VCaP (cell line): ENCODE measurements around the gene PRSS8.
"Not testable (repeated sequence)": the region's sequence is repeated elsewhere in the genome, so short reads cannot be mapped to it uniquely, and the experiment has no call there.

ENCODE experiments used
- H3K27ac ChIP-seq: fragments of 450-650 bp; 2 replicates; pipeline ENCODE4 v1.5.1; 2017
- TF ChIP-seq, protein P1 (sequence below): fragments of 450-650 bp; conservative IDR thresholded peaks from 2 replicates; pipeline ENCODE4 v1.5.1; 2017; ENCODE audit warnings: mild to moderate bottlenecking, moderate library complexity

The PRSS8 gene

DNA sequence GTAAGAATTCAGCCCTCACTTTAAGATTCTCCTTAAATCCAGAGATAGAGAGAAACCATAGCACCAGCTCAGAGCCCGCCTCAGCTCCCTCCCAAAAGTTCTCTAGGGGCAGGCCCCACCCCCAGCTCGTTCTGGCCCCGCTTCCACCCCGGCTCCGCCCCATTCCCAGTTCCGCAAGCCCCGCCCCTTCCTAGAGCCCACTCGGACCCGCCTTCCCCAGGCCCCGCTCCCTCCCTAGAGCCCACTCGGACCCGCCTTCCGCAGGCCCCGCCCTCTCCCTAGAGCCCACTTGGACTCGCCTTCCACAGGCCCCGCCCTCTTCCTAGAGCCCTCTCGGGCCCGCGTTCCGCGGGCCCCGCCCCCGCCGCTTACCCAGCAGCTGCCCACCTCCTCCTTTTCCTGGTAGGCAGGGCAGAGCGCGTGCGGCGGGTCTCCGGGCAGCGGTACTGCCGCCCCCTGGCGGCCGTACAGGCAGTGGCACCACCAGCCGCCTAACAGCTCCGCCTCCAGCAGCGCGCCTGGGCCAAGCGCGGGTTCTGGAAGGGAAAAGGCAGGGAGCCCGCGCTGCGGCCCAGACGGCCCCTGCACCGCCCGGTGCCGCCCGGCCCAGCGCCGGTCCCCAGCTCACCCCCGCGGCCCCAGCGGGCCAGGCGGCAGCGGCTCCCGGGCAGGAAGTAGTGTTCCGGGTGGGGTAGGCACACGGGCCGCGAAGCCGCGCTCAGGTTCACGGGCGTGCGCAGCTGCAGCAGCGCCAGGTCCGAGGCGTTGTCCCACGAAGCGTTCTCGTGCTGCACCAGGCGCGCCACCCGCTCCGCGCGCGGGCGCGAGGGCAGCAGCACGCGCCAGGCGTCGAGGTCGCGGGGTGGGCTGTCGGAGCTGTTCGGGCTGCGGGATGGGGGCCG lies 6.8 kb upstream of the PRSS8 start:
- peak overlapping the region; percentile 73 for H3K27ac ChIP-seq

DNA sequence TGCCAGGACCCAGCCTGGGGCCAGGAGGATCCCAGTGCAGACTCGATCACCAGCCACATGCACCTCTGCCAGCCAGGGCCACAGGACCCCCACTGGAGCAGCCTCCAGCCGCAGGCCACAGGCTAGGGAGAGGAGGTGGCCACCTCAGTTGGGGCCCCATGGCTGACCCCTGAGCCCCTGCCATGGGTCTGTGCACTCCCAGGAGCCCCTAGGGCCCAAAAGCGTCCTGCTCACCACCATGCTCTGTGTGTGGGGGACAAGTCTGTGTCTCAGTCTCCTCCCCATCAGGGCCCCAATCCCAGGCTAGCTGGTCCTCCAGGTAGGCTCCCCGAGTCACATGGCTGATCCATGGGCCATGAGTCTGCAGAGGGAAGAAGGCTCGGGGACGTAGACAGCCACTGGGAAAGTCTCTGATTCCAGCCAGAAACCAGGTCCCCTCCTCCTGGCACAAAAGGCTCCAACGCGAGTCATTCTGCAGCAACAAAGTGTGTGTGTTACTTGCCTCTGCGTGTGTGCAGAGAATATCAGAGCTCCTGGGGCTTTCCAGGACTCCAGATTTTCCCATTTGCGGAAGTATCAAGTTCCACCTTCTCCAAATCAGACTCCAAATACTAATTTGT lies 6.1 kb upstream of the PRSS8 start:
- TF ChIP-seq, protein P1, sequence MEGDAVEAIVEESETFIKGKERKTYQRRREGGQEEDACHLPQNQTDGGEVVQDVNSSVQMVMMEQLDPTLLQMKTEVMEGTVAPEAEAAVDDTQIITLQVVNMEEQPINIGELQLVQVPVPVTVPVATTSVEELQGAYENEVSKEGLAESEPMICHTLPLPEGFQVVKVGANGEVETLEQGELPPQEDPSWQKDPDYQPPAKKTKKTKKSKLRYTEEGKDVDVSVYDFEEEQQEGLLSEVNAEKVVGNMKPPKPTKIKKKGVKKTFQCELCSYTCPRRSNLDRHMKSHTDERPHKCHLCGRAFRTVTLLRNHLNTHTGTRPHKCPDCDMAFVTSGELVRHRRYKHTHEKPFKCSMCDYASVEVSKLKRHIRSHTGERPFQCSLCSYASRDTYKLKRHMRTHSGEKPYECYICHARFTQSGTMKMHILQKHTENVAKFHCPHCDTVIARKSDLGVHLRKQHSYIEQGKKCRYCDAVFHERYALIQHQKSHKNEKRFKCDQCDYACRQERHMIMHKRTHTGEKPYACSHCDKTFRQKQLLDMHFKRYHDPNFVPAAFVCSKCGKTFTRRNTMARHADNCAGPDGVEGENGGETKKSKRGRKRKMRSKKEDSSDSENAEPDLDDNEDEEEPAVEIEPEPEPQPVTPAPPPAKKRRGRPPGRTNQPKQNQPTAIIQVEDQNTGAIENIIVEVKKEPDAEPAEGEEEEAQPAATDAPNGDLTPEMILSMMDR, result no peak
- peak overlapping the region; percentile 55 for H3K27ac ChIP-seq

More for the DNA sequence above, 6.8 kb upstream of the PRSS8 start:
- TF ChIP-seq, protein P1, result peak; percentile 92

DNA sequence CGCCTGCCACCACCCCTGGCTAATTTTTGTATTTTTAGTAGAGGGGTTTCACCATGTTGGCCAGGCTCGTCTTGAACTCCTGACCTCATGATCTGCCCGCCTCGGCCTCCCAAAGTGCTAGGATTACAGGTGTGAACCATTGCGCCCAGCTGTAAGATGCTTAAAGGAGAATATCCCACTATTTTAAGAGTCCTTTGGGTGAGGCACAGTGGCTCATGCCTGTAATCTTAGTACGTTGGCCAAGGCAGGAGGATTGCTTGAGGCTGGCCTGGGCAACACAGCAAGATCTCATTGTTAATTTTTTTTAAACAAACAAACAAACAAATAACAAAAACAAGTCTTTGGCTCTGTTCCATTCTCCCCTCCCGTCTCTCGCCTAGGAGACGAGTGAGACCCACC lies 5.5 kb upstream of the PRSS8 start:
- H3K27ac ChIP-seq, result peak overlapping the region; percentile 55

DNA sequence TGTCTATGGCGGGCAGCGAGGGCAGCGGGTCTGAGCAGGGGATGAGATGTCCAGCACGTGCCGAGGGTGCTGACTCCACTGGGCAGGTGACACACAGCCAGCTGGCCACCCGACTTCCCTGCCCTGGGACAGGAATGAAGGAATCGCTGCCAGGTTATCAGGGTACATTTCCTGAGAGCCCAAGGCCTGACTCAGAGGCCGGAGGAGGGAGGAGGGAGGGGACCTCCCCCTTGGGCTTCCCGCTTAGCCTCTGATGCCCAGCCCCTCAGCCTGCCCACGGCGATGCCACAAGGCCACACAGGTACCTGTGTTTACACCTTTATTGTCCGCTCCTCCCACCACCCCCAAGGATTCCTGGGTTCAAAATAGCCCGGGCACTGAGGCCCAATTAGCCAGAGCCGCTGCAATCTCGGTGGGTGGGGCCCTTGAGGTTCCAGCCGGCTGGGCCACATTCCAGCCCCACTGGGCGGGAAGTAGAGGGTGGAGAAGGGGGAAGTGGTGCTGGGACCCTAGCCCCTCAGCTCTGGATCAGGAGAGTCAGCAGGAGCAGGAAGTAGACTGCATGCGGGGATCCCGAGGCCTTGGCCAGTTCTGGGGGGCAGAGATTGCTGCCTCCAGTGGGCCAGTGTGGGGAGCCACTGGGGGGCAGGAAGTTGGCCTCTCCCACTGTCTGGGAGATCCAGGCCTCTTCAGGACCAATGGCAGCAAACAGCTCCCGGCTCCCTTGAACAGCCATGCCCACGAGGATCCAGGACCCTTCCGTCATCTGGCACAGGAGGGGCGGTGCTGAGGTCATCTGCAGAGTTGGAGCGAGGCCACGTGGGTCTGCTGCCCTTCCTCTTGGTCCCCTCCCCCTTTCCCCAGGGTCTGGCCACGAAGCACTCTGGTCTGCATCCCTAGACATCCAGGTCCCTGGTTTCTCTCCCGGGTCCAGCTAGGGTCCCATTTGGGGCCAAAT lies 3.4 kb upstream of the PRSS8 start:
- TF ChIP-seq, protein P1, result no peak
- no peak overlapping the region for H3K27ac ChIP-seq

DNA sequence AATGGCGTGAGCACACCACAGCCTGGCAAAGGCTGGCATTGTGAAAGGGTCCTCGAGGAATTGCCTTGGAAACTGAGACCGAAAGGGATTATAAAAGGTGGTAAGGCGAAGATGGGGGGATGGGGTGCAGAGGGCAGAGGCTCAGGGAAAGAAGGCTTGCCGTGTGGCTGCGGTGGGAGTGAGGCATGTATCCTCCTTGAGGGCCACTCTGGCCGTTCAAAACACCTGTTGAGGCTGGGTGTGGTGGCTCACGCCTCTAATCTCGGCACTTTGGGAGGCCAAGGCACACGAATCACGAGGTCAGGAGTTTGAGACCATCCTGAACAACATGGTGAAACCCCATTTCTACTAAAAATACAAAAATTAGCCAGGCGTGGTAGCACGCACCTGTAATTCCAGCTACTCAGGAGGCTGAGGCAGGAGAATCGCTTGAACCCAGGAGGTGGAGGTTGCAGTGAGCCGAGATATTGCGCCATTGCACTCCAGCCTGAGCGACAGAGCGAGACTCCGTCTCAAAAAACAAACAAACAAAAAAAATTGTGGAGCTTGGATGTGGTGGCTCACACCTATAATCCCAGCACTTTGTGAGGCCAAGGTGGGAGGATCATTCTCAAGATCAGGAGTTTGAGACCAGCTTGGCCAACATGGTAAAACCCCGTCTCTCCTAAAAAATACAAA lies 1.4 kb upstream of the PRSS8 start:
- not testable (repeated sequence) for H3K27ac ChIP-seq

DNA sequence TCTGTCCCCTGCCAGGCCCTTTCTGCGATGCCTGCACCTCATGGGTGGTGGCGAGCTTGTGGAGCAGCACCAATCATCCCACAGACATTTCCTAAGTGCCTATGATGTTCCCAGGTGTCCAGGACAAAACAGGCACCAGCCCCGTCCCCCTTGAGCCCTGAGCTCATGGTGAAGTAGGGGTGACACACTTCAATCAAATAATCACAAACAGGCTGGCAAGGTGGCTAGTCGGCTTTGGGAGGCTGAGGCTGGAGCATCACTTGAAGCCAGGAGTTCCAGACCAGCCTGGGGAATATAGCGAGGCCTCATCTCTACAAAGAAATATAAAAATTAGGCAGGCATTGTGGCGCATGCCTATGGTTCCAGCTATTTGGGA lies 748 bp upstream of the PRSS8 start:
- no peak overlapping the region; the same call in 1 of the 2 replicates for H3K27ac ChIP-seq
- TF ChIP-seq, protein P1, result no peak

DNA sequence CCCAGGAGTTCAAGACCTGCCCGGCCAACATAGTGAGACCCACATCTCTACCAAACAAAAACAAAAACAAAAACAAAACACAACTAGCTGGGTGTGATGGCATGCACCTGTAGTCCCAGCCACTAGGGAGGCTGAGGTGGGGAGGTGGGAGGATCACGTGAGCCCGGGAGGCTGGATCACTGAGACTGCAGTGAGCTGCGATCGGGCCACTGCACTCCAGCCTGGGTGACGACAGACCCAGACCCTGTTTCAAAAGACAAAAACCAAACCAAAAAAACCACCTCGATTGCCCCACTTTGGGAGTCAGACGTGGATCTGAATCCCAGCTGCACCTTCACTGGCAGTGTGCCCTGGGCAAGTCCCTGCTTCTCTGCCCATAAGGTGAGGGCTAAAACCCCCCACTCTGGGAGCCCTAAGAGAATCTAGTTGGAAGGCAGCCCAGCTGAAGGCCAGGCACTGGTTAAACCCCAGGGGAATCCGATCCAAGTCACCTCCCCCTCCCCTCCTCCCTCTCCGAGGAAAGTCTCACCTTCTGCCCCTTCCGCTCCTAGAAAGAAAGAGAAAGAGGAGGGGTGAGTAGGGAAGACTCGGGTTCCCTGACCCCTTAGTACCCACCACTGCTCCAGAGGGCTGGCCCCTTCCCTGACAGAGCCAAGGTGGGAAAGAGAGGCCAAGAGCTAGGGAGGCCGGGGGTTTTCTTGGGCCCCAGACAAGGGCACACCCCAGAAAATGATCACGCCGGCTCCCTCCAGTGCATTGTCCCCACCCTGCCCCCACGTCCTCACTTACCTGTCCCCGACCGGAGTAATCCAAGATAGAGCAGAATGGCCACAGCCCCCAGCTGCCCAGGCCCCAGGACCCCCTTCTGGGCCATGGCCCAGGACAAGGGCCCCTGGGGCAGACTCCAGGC lies 647 bp downstream of the PRSS8 start:
- TF ChIP-seq, protein P1, result no peak; the same call in 1 of the 2 replicates
- peak overlapping the region; percentile 74 for H3K27ac ChIP-seq
